Fibroblast of peridontal ligament (primary cell): ENCODE measurements around the gene ZNF423.

Experiments used
- DNase-seq: peaks from one replicate; pipeline ENCODE4 v3.0.0-alpha.2; 2010; ENCODE audit errors: extremely low read depth

The ZNF423 gene

GRCh38 chr16:49754495-49755312, 101.2 kb downstream of the ZNF423 start:
- no peak for DNase-seq

- no peak for DNase-seq
These were observed 105.4 kb downstream of the ZNF423 start for GRCh38 chr16:49750341-49751000.

GRCh38 chr16:49749816-49750215, 106.1 kb downstream of the ZNF423 start:
- DNase-seq: no peak

GRCh38 chr16:49748322-49748721, 107.6 kb downstream of the ZNF423 start:
- no peak for DNase-seq

GRCh38 chr16:49747654-49748053, 108.3 kb downstream of the ZNF423 start:
- DNase-seq: no peak

- DNase-seq: no peak
These were observed 109.4 kb downstream of the ZNF423 start for GRCh38 chr16:49746545-49746944.

- DNase-seq: no peak
These were observed 110.6 kb downstream of the ZNF423 start for GRCh38 chr16:49745311-49745747.

GRCh38 chr16:49744244-49745220, 111.4 kb downstream of the ZNF423 start:
- no peak for DNase-seq

- DNase-seq: no peak
These were observed 112.3 kb downstream of the ZNF423 start for GRCh38 chr16:49743658-49744057.

- DNase-seq: no peak
These were observed 112.8 kb downstream of the ZNF423 start for GRCh38 chr16:49743203-49743464.

GRCh38 chr16:49742428-49743202, 113.3 kb downstream of the ZNF423 start:
- no peak for DNase-seq

- DNase-seq: no peak
These were observed 115.7 kb downstream of the ZNF423 start for GRCh38 chr16:49740256-49740655.

GRCh38 chr16:49739381-49739780, 116.5 kb downstream of the ZNF423 start:
- DNase-seq: no peak

- DNase-seq: no peak
These were observed 117.1 kb downstream of the ZNF423 start for GRCh38 chr16:49738832-49739231.

GRCh38 chr16:49738001-49738400, 117.9 kb downstream of the ZNF423 start:
- no peak for DNase-seq

- DNase-seq: no peak
These were observed 118.4 kb downstream of the ZNF423 start for GRCh38 chr16:49737541-49737940.

- no peak for DNase-seq
These were observed 121.6 kb downstream of the ZNF423 start for GRCh38 chr16:49734331-49734730.

- no peak for DNase-seq
These were observed 122.5 kb downstream of the ZNF423 start for GRCh38 chr16:49733313-49734009.

- DNase-seq: no peak
These were observed 124.0 kb downstream of the ZNF423 start for GRCh38 chr16:49731911-49732310.

- no peak for DNase-seq
These were observed 125.1 kb downstream of the ZNF423 start for GRCh38 chr16:49730772-49731171.

- DNase-seq: no peak
These were observed 128.3 kb downstream of the ZNF423 start for GRCh38 chr16:49727611-49728010.
